GM19043 (cell line): ENCODE data around the gene SPATA20.

Experiments used
- ATAC-seq: cut with Tn5 transposase; IDR thresholded peaks from one replicate; pipeline ENCODE4 v1.9.1; 2021; ENCODE audit warnings: low read depth; ENCODE audit not compliant: unreplicated experiment

SPATA20 gene

DNA sequence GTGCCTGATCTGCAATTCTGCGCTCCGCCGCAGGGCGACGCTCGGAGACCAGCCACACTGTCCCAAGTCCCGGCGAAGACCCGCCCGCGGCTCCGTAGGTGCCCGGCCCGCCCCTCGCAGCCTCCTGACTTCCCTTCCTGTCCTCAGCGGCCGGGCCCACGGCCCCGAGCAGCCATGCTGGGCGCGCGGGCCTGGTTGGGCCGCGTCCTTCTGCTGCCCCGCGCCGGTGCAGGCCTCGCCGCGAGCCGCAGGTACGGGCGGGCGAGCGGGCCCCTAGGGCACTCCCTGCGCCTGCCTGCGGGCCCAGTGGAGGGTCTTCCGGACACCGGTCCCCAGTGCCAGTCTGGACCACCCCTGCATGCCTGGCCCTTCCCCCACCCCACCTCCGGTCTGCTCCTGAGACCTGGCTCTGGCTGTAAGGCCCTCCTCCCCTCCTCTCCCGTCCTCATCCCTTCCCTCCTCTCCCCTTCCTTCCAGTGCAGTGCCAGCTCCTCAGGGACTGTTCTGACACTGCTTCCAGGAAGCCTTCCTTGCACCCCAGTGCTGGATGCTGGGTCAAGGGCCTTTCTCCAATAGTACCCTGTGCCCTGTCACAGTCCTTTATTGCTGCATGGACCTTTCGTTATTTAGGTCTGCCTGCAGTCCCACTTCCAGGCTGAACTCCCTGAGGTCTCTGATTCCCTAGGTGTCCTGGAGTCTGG is at the start of gene SPATA20:
Gene SPATA20 (plus strand): TSS at position 140 of the 701 bp plus-strand sequence. CDS start 35 bp downstream, at position 175.
- ATAC-seq: peak; percentile 83

DNA sequence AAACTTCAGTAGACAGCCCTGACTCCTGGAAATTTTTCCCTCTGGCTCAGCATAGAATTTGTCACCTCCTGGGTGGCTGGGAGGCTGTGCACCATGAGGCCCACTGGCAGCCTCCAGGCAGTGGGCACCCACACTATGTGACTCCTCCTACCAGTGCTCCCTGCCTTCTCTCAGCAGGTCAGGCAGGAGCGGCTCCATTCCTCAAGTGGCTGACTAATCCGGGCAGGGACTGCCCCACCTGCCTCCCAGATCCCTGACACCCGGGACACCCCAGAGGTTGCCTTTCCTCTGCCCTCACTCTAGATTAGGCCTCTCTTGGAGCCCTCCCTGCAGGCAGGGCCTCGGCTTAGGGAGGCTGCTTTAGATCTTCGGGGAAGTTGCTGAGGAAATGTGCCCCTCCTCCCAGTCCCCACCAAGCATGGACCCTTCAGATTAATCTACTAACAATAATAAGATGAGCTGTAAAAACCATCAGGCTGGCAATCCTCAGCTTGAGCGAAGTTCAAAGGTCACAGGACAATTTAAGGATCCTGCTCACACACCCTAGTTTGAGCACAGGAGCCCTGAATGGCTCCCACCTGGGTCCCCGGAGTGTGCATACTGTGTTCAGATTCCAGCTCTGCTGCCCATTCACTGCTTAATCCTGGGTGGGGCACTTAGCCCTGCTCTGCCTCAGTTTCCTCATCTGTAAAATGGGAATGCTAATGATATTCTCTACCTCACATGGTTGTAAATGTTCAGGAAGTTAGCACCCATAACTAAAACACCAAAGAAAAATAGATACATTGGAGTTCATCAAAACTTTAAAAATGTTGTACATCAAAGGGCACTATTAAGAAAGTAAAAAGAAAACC is 48.7 kb upstream of the SPATA20 start:
- no peak for ATAC-seq

DNA sequence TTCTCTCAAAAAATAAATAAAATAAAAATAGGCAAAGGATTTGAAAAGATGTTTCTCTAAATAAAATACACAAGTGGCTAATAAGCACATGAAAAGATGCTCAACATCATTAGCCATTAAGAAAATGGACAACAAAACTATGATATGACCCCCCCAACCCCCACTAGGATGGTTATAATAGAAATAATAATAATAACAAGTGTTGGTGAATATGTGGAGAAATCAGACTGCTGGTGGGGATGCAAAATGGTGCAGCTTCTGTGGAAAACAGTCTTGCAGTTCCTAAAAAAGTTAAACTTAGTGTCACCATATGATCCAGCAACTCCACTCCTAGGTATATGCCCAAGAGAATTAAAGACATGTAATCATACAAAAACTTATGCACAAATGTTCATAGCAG is 47.7 kb upstream of the SPATA20 start:
- no peak for ATAC-seq

DNA sequence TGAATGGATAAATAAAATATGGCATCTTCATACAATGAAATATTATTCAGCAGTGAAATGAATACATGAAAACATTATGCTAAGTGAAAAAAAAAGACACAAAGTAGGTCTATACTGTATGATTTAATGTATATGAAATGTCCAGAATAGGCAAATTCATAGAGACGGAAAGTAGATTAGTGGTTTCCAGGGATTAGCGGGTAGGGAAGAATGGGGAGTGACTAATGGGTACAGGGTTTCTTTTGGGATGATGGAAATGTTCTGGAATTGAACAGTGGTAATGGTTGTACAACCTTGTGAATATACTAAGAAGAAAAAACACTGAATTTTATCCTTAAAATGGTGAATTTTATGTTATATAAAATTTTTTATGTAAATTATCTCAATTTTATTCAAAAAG is 47.3 kb upstream of the SPATA20 start:
- no peak for ATAC-seq

DNA sequence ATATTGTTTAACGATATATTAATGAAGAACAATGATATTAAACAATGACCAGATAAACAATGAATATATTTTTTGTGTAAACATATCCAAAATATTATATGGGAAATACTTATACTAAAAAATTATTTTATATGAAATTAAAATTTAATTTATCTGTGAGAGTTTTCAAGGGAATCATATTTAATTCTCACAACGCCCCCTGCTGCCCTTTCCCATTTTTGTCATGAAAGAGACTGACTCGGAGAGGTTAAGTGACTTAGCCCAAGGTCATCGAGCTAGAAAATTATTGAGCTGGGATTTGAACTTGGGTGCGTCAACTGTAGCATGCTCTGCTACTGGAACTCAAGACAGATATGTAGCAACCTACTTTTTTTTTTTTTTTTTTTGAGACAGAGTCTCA is 45.9 kb upstream of the SPATA20 start:
- no peak for ATAC-seq

DNA sequence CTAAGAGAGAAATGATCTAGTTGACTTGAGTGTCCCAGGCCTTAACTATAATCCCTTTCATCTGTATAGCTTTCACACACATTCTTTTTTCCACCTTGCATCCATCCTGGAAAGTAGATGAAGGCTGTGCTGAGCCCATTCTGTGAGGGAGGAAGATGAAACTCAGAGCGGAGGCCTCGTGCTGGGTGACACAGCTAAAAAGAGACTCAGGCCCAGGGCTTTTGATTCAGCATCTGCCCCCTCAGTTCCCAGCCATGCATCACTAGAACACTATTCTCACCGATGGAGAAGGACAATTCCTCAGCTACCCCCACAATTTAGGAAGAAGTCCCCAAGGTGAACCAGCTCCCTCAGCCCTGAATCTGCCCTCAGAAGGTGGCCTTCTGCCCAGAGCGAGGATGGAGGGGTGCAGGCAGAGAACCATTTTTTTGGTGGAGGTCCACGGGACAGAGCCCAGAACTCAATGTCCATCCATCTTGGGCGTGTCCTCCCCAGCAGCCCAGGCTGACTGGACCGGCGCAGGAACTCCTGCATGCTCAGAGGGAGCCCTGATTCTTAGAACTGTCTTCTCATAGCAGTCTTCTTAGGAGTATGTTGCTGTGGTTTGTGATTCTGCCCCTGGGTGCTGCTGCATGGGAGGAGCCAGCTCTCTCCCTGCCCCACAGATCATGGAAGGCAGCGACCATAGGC is 44.5 kb upstream of the SPATA20 start:
- no peak for ATAC-seq

DNA sequence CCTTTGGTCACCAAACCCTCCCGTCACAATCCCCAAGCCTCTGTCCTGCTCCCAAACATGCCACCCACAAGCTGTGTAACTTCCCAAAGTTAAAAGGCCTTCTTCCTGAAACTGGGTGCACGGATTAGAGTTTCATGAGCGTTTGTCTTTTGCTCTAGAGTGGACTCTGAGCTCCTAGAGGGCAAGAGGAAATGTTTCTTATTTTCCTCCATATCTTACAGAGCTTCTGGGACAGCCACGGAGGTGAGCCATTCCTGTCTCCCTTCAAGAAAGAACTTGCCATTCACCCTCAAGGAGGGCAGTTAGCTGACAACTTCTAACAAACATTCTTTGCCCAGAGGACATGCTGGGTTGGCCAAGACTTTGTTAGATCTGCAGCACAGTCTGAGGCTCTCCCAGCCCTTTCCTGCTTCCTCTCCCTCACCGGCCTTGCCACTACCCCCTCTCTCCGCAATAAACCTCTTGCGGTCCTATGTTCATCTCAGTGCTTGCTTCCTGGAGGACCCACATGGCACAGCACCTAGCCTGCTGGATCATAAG is 41.3 kb upstream of the SPATA20 start:
- ATAC-seq: no peak

DNA sequence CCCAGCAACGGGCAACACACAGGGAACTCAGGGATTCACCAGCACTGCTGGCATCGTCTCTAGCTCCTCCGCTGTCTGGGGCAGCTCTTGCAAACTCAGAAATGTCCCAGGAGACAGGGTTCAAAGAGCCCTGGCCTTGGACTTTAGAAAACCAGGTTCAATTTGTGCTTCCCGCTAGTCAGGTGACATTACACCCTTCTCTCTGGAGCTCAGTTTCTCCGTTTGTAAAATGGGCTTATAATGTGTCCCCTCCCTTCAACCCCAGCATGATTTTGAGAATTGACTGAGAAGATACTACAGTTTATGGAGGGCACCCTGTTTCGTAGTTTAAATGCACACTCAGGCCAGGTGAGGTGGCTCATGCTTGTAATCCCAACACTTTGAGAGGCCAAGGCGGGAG is 40.7 kb upstream of the SPATA20 start:
- ATAC-seq: no peak

DNA sequence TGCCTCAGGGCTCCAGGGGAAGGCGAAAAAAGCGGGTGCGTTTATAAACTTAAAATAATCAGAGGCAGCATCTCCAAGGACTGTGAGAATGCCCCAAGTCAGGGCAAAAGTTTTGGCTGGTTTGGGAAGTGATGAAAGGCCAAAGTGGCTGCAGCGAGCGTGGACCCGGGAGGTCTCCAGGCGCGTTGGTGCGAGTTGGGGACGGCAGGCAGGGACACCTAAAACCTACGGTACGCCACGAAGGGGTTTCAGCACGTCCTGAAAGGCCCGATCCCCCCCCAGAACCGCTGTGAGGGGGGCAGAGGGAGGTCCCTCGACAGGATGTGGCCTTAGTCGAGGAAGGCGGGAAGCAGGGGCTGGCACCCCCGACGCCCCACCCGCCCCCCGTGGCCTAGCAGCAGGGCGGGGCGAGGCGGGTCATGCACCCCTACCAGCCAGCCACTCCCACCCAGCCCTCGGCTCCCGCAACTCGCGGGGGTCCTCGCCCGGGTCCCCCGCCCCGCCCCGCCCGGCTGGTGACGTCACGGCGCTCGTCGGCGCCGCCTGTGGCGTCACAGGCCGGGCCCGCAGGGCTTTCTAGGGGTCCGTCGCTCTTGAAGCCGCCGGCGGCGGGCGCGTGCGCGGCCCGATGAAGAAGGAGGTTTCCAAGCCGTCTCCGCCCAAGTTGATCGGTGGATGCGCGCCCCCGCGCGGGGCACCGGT is 39.0 kb upstream of the SPATA20 start, which contains the start of gene MYCBPAP:
Gene MYCBPAP (plus strand): TSS at position 569 of the 702 bp plus-strand sequence. CDS start 236 bp downstream, outside the sequence.
- ATAC-seq: no peak

DNA sequence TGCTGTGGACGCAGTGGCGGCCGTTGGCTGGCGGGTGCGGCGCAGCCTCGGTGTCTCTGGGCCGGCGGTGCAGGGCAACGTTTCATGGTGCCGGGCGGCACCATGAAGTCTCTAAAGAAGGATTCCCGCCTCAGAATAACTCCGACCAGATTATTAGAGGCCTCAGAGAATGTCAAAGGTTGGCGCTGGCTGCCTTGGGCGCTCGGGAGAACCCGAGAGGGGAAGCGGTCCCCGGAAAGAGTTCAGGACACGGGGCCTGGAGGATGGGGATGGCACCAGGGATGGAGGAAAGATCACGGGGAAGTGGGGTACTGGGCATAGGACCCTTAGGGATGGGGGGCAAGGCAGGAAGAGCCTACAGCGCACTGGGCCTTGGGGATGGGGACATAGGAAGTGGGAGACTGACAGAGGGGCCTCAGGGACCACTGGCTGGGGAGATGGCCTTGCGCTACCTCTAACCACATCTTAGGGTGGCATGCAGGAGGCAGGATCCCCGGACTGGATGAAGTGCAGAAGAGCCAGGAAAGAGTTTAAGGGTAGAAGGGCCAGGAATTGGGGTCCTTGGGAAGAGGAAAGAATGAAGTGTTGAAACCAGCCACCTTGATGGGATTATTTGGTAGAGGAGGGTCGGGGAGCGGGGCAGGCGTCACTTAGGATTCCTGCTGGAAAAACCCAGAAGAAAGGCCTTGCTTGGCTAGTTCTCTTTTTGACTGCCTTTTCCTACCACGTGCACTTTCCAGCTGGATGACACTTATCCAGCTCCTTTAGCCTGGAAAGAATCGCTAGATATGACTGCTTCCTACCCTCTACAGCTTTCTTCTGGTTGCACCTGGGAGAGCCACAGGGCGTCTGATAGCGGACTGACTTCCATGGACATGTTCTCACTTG is 38.2 kb upstream of the SPATA20 start:
- ATAC-seq: no peak

DNA sequence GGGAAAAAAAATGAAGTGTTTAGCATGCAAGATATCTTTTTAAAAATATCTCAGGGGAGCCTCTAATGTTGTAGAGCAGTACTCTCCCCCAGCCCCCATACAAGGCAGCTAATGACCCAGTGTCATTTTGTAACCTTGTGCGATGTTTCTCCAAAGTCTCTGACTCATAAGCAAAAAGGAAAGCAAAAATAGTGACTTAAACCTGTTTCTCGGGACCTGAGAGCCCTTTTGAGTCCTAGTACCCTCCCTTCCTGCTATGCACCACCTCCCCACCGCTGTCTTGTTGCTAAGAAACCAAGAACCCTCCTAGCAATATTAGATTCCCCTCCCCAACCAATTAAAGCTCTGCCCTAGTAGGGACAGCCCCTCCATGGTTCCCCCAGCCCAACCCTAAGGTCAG is 35.9 kb upstream of the SPATA20 start:
- ATAC-seq: peak; percentile 79

DNA sequence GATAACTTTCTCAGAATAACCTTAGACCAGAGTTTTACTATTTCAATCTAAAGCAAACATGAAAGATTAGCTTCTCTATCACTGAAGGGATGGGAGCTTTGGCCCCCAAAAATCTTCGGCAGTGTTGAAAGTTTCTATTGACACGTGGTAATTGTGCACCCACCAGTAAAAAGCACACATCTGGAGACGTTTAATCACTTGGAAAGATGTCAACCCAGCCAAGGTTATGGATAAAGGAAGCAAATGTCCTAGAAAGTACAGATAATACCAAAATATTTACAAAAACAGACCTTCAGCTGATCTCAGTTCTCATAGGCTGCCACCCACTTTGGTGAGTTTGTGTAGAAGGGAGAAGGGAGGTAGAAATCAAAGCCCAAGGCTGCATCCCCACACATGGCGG is 33.5 kb upstream of the SPATA20 start:
- no peak for ATAC-seq

DNA sequence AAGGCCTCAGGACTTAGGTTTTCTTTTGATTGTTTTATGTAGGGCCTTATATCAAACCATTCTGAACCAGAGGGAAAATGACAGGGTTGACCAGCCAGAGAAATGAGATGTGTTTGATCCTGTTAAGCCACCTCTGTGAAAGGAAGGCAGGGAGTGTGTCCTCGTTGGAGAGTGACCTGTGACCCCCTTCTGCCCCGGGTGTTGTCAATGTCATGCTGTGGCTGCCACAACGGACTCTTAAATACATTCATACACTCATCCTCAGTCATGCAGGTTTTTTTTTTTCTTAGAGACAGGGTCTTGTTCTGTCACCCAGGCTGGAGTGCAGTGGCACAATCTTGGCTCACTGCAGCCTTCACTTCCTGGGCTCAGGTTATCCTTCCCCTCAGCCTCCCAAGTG is 32.6 kb upstream of the SPATA20 start:
- no peak for ATAC-seq

DNA sequence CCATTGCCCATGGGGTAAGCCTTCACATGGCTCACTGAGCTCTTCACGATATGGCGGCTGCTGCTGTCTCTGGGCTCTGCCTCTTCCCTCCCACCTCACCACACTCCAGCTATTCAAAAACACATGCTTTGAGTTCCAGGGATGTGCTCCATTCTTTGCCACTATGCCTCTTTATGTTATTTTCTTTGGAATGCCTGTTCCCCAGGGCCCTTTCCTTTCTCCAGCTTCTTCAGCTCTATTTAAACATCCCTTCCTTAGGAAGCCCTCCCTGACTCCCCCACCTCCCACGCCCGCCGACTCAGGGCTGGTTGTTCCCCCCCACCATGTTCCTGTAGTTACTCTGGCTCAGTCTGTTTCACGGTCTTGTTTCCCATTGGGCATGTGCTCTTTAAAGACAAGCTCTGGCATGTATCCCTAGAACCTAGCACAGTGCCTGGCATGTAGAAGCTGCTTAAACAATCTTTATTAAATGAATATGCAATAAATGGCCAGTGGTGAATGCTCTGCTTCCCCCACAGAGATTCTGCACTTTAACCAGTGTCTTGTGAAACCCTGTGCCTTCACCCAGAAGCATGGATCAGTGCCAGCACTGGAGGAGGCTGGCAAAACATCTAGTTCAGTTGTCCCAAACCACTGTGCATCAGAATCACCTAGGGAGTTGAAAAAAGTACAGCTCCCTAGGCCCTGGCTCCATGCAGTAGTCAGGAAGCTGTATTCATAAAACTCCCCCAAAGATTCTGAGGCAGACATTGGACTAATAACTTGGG is 31.9 kb upstream of the SPATA20 start:
- no peak for ATAC-seq

DNA sequence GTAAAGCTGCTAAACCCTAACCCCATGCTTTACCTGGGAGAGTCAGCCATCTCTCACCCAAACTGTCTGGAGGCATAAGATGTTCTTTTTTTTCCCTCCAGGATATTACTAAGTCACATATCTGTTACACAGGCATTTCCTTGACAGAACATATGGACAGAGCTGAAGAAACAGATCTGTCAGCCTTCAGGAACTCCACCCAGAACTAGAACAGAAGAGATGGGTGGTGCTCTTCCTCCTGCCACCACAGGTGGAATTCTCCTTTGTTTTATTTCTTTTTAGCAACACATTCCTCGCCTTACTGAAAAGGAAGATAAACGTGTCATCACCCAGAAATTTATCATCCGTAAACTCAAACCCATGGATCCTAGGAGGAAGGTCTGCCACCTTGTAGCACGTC is 30.0 kb upstream of the SPATA20 start:
- ATAC-seq: no peak

DNA sequence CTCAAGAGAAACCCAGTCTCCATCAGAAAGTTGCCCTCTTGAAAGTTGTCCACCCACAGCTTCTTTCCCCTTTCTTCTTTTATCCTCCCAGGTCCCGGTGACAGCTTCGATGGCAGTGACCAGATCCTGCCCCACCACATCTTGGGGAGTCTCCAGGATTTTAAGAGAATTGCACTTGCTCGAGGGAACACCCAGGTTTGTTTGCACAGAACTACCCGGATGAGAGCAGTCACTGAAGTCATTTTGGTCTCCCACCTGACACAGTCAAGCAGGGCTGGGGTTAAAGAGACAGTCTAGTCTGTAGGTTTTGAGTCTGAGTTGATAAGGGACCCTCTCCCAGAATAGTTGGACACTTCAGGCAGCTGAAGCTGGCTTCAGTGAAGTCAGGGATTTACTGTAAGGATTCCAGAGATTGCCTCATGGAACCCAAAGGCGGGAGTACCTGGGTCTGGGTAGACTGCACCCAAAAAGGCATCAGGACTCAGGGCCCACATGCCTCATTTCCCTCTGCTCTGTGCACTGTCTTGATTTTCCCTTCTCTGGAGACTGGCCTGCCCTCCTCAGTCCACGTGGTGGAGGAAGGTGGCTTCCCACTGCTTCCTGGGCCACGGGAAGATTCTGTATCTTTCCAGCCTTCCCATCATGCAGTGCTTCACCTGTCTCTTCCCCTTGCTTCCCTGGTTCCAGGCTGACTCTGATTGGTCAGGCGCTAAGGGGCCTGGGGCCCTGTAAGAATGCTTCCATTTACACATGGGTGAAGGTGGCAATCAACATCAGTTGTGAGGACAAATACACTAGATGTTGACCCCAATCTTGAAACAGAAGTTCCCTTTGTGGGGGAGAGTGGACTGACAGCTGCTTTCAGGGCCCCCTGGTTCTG is 29.2 kb upstream of the SPATA20 start:
- ATAC-seq: no peak

DNA sequence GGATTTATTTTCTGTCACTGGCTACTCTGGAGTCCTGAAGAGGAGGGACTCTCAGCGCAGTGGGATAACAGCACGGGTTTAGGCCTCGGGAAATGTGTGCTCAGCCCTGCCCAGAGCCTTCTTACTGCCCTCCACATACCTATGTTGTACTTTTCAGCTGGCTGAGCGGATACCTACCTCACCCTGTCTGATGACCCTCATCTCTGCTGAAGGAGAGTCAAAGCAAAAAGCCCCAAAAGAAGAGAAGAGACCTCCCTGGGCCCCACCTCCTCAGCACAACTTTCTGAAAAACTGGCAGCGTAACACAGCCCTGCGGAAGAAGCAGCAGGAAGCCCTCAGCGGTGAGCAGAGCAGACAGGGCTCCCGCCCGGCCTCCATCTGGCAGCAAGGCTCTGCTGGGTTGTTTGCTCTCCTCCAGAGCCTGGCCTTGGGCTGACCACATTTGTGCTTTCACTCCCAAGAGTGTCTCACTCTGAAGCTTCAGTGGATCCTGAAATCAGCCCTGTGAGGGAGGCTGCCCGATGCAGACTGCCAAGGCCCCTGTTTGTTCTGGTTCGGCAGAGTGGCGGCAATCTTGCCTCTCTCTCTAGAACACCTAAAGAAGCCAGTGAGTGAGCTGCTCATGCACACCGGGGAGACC is 28.5 kb upstream of the SPATA20 start:
- ATAC-seq: no peak
